CD8-positive, alpha-beta memory T cell (primary cell): ENCODE results near the gene C12orf56. TPM values are rescaled to one million over a fixed set of nuclear protein-coding genes. Genes with fewer than 3 reads are reported as not detected.
"Not testable (repeated sequence)": the region's sequence is repeated elsewhere in the genome, so short reads cannot be mapped to it uniquely, and the experiment has no call there.

Source experiments
- CTCF ChIA-PET: fragments of 350-600 bp; sonication (Branson Sonifier 250); formaldehyde crosslinking; loops from one replicate; lab custom pipeline; 2021; ENCODE audit warnings: antibody characterized with exemption; lab: Charles Lee
- POLR2A ChIA-PET: fragments of 350-600 bp; sonication (Branson Sonifier 250); formaldehyde crosslinking; loops from one replicate; lab custom pipeline; 2021; ENCODE audit warnings: antibody characterized with exemption; lab: Charles Lee
- DNase-seq, 5 donors: peaks; one replicate each; pipeline versions ENCODE4 v3.0.0 to v3.0.0-alpha.2; 2020 to 2022; ENCODE audit warnings: mixed read lengths in 1 of 5
- H3K27ac ChIP-seq: one replicate; pipeline ENCODE4 v1.7.0; 2013; ENCODE audit warnings: low read depth, mild to moderate bottlenecking, low read length, moderate library complexity
- H3K27me3 ChIP-seq: 2 replicates; pipeline ENCODE4 v1.7.0; 2013; ENCODE audit warnings: low read length, mild to moderate bottlenecking; ENCODE audit not compliant: insufficient read depth, poor library complexity, severe bottlenecking
- H3K36me3 ChIP-seq: 2 replicates; pipeline ENCODE4 v1.7.0; 2013; ENCODE audit warnings: mild to moderate bottlenecking, low read length, moderate library complexity; ENCODE audit not compliant: insufficient read depth
- H3K4me1 ChIP-seq: 2 replicates; pipeline ENCODE4 v1.7.0; 2013; ENCODE audit warnings: mild to moderate bottlenecking, low read length, moderate library complexity; ENCODE audit not compliant: insufficient read depth
- H3K4me3 ChIP-seq: 2 replicates; pipeline ENCODE4 v1.7.0; 2013; ENCODE audit warnings: mild to moderate bottlenecking, low read length
- H3K9me3 ChIP-seq: 2 replicates; pipeline ENCODE4 v1.7.0; 2013; ENCODE audit warnings: mild to moderate bottlenecking, low read length
- H3K27ac Mint-ChIP-seq, 8 donors: one replicate each; pipeline ENCODE4 v1.8.0; 2020 to 2021; ENCODE audit warnings: mixed read lengths in 8 of 8, mild to moderate bottlenecking in 6 of 8, inconsistent platforms in 3 of 8, moderate library complexity in 3 of 8
- H3K27me3 Mint-ChIP-seq, 2 donors: one replicate each; pipeline ENCODE4 v1.8.0; 2020 to 2021; ENCODE audit warnings: mixed read lengths in 2 of 2, mild to moderate bottlenecking in 1 of 2, moderate library complexity in 1 of 2
- H3K36me3 Mint-ChIP-seq, 3 donors: one replicate each; pipeline ENCODE4 v1.8.0; 2020 to 2021; ENCODE audit warnings: mixed read lengths in 3 of 3, inconsistent platforms in 1 of 3, mild to moderate bottlenecking in 1 of 3
- H3K4me1 Mint-ChIP-seq, 3 donors: one replicate each; pipeline ENCODE4 v1.8.0; 2020 to 2021; ENCODE audit warnings: mixed read lengths in 3 of 3, inconsistent platforms in 1 of 3, mild to moderate bottlenecking in 1 of 3
- H3K4me3 Mint-ChIP-seq, 7 donors: one replicate each; pipeline ENCODE4 v1.8.0; 2020 to 2021; ENCODE audit warnings: mixed read lengths in 7 of 7, mild to moderate bottlenecking in 6 of 7, moderate library complexity in 4 of 7, inconsistent platforms in 2 of 7
- H3K9me3 Mint-ChIP-seq, 5 donors: one replicate each; pipeline ENCODE4 v1.8.0; 2020 to 2022; ENCODE audit warnings: mixed read lengths in 5 of 5, mild to moderate bottlenecking in 3 of 5, moderate library complexity in 2 of 5, inconsistent platforms in 1 of 5
- polyA plus RNA-seq: library from polyadenylated mRNA; unstranded; fragments of 300-500 nt; fragmentation: Illumina TruSeq; gene quantifications from one replicate; pipeline ENCODE4 v1.2.3, GENCODE V29; 2021
- total RNA-seq, 2 experiments: library from RNA; stranded (reverse); gene quantifications; one replicate each; pipeline ENCODE4 v1.2.3, GENCODE V29; 2021

The C12orf56 gene
- total and polyA plus RNA-seq, 3 experiments from 2014 or later, result not detected

DNA sequence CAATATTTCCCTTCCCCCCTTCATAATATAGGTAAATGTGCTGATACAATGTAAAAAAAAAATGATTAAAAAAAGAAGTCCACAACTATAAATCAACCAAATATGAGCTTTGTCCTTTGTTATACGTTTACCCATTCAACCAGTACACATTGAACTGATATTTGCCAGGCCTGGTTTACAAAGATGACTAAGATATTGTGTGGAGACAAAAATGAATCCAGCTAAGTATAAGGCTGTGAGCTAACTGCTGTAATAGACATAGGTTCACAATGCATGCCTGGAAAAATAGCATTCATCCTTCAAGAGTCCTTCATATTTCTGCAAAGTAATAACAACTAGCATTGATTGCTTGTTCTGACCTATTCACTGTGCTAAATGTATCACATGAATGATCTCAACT is 6.9 kb downstream of the C12orf56 start:
- Mint-ChIP-seq H3K9me3 (peaks cover 7 to 14% (median 11%) of the 10 kb centered on the region in 5 donors), H3K27ac (no peak overlapping the region), H3K27me3 (peaks cover 5% of the 10 kb centered on the region in 2 donors), H3K4me3 (no peak overlapping the region), H3K36me3 (peaks cover 0 to 11% (median 4%) of the 10 kb centered on the region in 3 donors), H3K4me1 (peaks cover 9 to 22% (median 18%) of the 10 kb centered on the region in 3 donors)
- Histone ChIP-seq H3K36me3 (no peaks in the 10 kb centered on the region), H3K27ac (no peak overlapping the region), H3K4me1 (peaks cover 17% of the 10 kb centered on the region), H3K27me3 (no peaks in the 10 kb centered on the region), H3K9me3 (no peaks in the 10 kb centered on the region), H3K4me3 (no peak overlapping the region)
- CTCF ChIA-PET, result no interaction called here
- DNase-seq, result no peak
- POLR2A ChIA-PET, result no interaction called here

GRCh38 chr12:64362721-64363305 is 27.7 kb downstream of the C12orf56 start:
- Histone ChIP-seq H3K36me3 (no peaks in the 10 kb centered on the region), H3K4me1 (no peaks in the 10 kb centered on the region), H3K4me3 (no peak overlapping the region), H3K27ac (no peak overlapping the region), H3K9me3 (no peaks in the 10 kb centered on the region), H3K27me3 (no peaks in the 10 kb centered on the region)
- H3K36me3 Mint-ChIP-seq, result peaks cover 0 to 3% (median 0%) of the 10 kb centered on the region in 3 donors
- H3K27me3 Mint-ChIP-seq, result no peaks in the 10 kb centered on the region
- no peaks in the 10 kb centered on the region for H3K4me1 Mint-ChIP-seq
- H3K4me3 Mint-ChIP-seq, result no peak overlapping the region
- peaks cover 0 to 2% (median 0%) of the 10 kb centered on the region in 5 donors for H3K9me3 Mint-ChIP-seq
- CTCF ChIA-PET, result no interaction called here
- POLR2A ChIA-PET, result no interaction called here
- DNase-seq, result no peak
- H3K27ac Mint-ChIP-seq, result no peak overlapping the region

DNA sequence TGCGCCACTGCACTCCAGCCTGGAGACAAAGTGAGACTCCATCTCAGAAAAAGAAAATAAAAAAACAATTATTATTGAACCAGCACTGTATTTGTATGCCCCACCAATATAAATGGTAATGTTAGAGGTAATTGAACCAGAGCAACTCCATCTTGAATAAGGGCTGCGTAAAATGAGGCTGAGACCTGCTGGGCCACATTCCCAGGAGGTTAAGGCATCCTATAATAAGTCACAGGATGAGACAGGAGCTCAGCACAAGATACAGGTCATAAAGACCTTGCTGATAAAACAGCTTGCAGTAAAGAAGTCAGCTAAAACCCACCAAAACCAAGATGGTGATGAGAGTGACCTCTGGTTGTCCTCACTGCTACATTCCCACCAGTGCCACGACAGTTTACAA is 29.4 kb downstream of the C12orf56 start:
- H3K4me3 ChIP-seq, H3K27me3 ChIP-seq, H3K36me3 ChIP-seq, H3K9me3 ChIP-seq, H3K9me3 Mint-ChIP-seq, H3K4me3 Mint-ChIP-seq, H3K36me3 Mint-ChIP-seq, H3K4me1 ChIP-seq, H3K27me3 Mint-ChIP-seq, DNase-seq, H3K27ac ChIP-seq, H3K4me1 Mint-ChIP-seq, POLR2A ChIA-PET, H3K27ac Mint-ChIP-seq, CTCF ChIA-PET: not testable (repeated sequence)

GRCh38 chr12:64356209-64356608 is 34.3 kb downstream of the C12orf56 start:
- H3K27ac ChIP-seq, CTCF ChIA-PET, H3K36me3 ChIP-seq, H3K4me3 ChIP-seq, DNase-seq, POLR2A ChIA-PET, H3K4me1 ChIP-seq, H3K27me3 ChIP-seq, H3K9me3 ChIP-seq, H3K4me1 Mint-ChIP-seq, H3K27ac Mint-ChIP-seq, H3K4me3 Mint-ChIP-seq: not testable (repeated sequence)
- peaks cover 0 to 16% (median 1%) of the 10 kb centered on the region in 3 donors for H3K36me3 Mint-ChIP-seq
- peaks cover 6 to 16% (median 12%) of the 10 kb centered on the region in 5 donors for H3K9me3 Mint-ChIP-seq
- peaks cover 7 to 11% of the 10 kb centered on the region in 2 donors for H3K27me3 Mint-ChIP-seq

DNA sequence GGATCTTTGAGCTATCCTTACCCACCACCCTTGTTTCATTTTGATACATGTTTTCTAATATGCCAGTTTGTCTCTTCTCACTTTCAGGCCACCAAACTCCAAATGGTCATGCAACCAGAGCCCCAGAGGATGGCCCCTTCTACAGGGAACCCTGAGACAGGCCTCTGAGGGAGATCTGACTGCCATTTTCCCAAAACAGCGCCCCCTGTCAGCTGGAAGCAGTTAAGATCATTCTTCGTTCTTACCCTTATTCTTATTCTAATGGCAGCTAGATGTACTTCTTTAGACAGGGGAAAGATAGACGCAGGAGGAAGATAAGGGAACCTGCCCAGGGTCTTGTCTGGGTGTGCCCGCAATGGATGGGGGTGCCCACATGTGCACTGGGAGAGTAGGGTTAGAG is 38.4 kb downstream of the C12orf56 start:
- Mint-ChIP-seq H3K4me3 (no peak overlapping the region), H3K36me3 (peaks cover 0 to 19% (median 1%) of the 10 kb centered on the region in 3 donors), H3K4me1 (no peaks in the 10 kb centered on the region), H3K27ac (no peak overlapping the region), H3K9me3 (peaks cover 11 to 34% (median 30%) of the 10 kb centered on the region in 5 donors), H3K27me3 (peaks cover 7 to 11% of the 10 kb centered on the region in 2 donors)
- CTCF ChIA-PET, result no interaction called here
- Histone ChIP-seq H3K4me1 (no peaks in the 10 kb centered on the region), H3K27ac (no peak overlapping the region), H3K4me3 (no peak overlapping the region), H3K27me3 (no peaks in the 10 kb centered on the region), H3K36me3 (no peaks in the 10 kb centered on the region), H3K9me3 (no peaks in the 10 kb centered on the region)
- POLR2A ChIA-PET, result no interaction called here
- DNase-seq, result no peak

DNA sequence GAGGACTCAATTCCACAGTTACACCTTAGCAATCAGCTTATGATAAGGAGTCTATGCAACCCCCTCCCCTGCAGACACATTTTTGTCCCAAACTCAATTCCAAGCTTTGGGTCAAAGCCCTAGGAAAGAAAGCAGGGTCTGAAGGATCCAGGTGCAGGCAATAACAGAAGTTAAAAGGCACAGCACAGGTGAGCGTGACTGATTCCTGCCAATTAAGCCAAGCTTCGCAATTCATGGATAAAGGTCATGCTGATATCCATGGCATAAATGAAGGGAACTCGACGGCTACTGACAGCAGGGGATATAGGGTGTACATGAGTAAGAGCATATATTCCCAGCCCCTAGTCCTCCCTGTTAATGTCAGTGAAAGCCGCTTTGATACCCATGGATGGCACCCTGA is 39.3 kb downstream of the C12orf56 start:
- Mint-ChIP-seq H3K27me3 (peaks cover 8 to 9% of the 10 kb centered on the region in 2 donors), H3K4me3 (no peak overlapping the region), H3K4me1 (no peaks in the 10 kb centered on the region), H3K9me3 (peaks cover 6 to 29% (median 24%) of the 10 kb centered on the region in 5 donors), H3K27ac (no peak overlapping the region), H3K36me3 (peaks cover 0 to 15% (median 0%) of the 10 kb centered on the region in 3 donors)
- no peak for DNase-seq
- H3K9me3 ChIP-seq, result no peaks in the 10 kb centered on the region
- H3K36me3 ChIP-seq, result no peaks in the 10 kb centered on the region
- H3K4me3 ChIP-seq, result no peak overlapping the region
- no peak overlapping the region for H3K27ac ChIP-seq
- H3K27me3 ChIP-seq, result no peaks in the 10 kb centered on the region
- ChIA-PET CTCF (no interaction called here), POLR2A (no interaction called here)
- H3K4me1 ChIP-seq, result no peaks in the 10 kb centered on the region

- H3K27me3 ChIP-seq, result no peaks in the 10 kb centered on the region
- H3K36me3 Mint-ChIP-seq, result peaks cover 0 to 10% (median 0%) of the 10 kb centered on the region in 3 donors
- H3K36me3 ChIP-seq, result no peaks in the 10 kb centered on the region
- H3K27ac ChIP-seq, result no peak overlapping the region
- no peaks in the 10 kb centered on the region for H3K9me3 ChIP-seq
- H3K27me3 Mint-ChIP-seq, result peaks cover 6 to 17% of the 10 kb centered on the region in 2 donors
- no peak overlapping the region for H3K4me3 Mint-ChIP-seq
- no peak overlapping the region for H3K27ac Mint-ChIP-seq
- no peaks in the 10 kb centered on the region for H3K4me1 Mint-ChIP-seq
- H3K4me3 ChIP-seq, result no peak overlapping the region
- DNase-seq, result no peak
- ChIA-PET POLR2A (no interaction called here), CTCF (no interaction called here)
- H3K9me3 Mint-ChIP-seq, result peaks cover 0 to 28% (median 18%) of the 10 kb centered on the region in 5 donors
- H3K4me1 ChIP-seq, result no peaks in the 10 kb centered on the region
Observed at GRCh38 chr12:64347630-64348029, 42.9 kb downstream of the C12orf56 start.

DNA sequence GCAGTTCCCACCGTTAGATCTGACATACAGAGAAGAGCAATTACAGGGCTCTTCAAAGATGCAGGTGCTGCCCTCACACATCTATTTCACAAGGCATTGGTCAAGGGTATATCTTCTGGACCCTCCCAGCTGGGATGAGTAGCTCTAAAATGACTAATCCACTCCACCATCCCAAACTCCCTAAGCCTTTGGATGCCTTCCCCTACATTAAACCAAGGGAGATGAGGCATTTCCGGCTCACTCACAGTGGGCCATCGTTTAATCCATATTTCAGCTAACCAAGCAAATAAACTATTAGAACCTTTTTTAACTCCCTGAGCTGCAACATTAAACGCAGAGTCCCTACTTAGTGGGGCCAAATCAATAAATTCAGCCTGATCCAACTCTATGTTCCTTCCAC is 45.9 kb downstream of the C12orf56 start:
- H3K36me3 Mint-ChIP-seq, POLR2A ChIA-PET, H3K4me1 Mint-ChIP-seq, CTCF ChIA-PET, H3K4me3 ChIP-seq, H3K27me3 ChIP-seq, H3K9me3 ChIP-seq, H3K36me3 ChIP-seq, DNase-seq, H3K27ac ChIP-seq, H3K4me1 ChIP-seq, H3K27ac Mint-ChIP-seq, H3K4me3 Mint-ChIP-seq: not testable (repeated sequence)
- peaks cover 1 to 14% of the 10 kb centered on the region in 2 donors for H3K27me3 Mint-ChIP-seq
- H3K9me3 Mint-ChIP-seq, result peaks cover 0 to 24% (median 18%) of the 10 kb centered on the region in 5 donors
